Liver (tissue), 9 donors: ENCODE results near the gene CCDC71. TPM values are rescaled to one million over a fixed set of nuclear protein-coding genes. Genes with fewer than 3 reads are reported as not detected.
A peak's percentile ranks its signal among the peaks of the same experiment; 100 is the strongest.

Source experiments
- DNase-seq: peaks from one replicate; pipeline ENCODE4 v3.0.0-alpha.2; 2017; ENCODE audit warnings: low spot score
- H3K27ac ChIP-seq, 2 donors: one replicate each; pipeline ENCODE4 v1.7.0; 2013; ENCODE audit warnings: inconsistent platforms in 2 of 2, low read length in 2 of 2, control low read depth in 1 of 2, low read depth in 1 of 2, mild to moderate bottlenecking in 1 of 2
- H3K27me3 ChIP-seq, 4 donors: one replicate each; pipeline versions ENCODE4 v1.6.1 to v1.7.0; 2013; ENCODE audit warnings: low read length in 3 of 4, inconsistent platforms in 1 of 4, mild to moderate bottlenecking in 1 of 4, moderate library complexity in 1 of 4; ENCODE audit not compliant: control insufficient read depth in 4 of 4, insufficient read depth in 4 of 4
- H3K36me3 ChIP-seq, 4 donors: one replicate each; pipeline versions ENCODE4 v1.6.1 to v1.7.0; 2013; ENCODE audit warnings: low read length in 3 of 4, mild to moderate bottlenecking in 3 of 4, low read depth in 1 of 4, moderate library complexity in 1 of 4; ENCODE audit not compliant: control insufficient read depth in 4 of 4, insufficient read depth in 3 of 4
- H3K4me1 ChIP-seq, 4 donors: one replicate each; pipeline versions ENCODE4 v1.6.1 to v1.7.0; 2013; ENCODE audit warnings: low read length in 3 of 4, mild to moderate bottlenecking in 3 of 4, moderate library complexity in 1 of 4; ENCODE audit not compliant: control insufficient read depth in 4 of 4, insufficient read depth in 4 of 4
- H3K4me3 ChIP-seq, 3 donors: one replicate each; pipeline versions ENCODE4 v1.6.1 to v1.7.0; 2013; ENCODE audit warnings: low read length in 3 of 3, control low read depth in 1 of 3, low read depth in 1 of 3, mild to moderate bottlenecking in 1 of 3
- H3K9ac ChIP-seq, 2 donors: one replicate each; pipeline ENCODE4 v1.7.0; 2013; ENCODE audit warnings: low read length in 2 of 2, mild to moderate bottlenecking in 2 of 2, moderate library complexity in 2 of 2, control low read depth in 1 of 2, low read depth in 1 of 2
- H3K9me3 ChIP-seq, 4 donors: one replicate each; pipeline versions ENCODE4 v1.6.1 to v1.7.0; 2013; ENCODE audit warnings: low read length in 3 of 4; ENCODE audit not compliant: control insufficient read depth in 4 of 4
- ATF3 ChIP-seq: IDR thresholded peaks from 2 replicates; pipeline ENCODE4 v1.6.1; 2016; ENCODE audit warnings: antibody characterized with exemption
- CTCF ChIP-seq: fragments of 150-350 bp; IDR thresholded peaks from 2 replicates; pipeline ENCODE4 v1.5.1; 2017; ENCODE audit warnings: improper control_type of control experiment, low read depth, low read length; ENCODE audit not compliant: missing input control
- EGR1 ChIP-seq, 2 donors: IDR thresholded peaks; 2 replicates each; pipeline ENCODE4 v1.6.1; 2016 to 2018; ENCODE audit warnings: antibody characterized with exemption in 2 of 2, low read depth in 2 of 2
- FOXA2 ChIP-seq: IDR thresholded peaks from 2 replicates; pipeline ENCODE4 v1.6.1; 2016; ENCODE audit warnings: antibody characterized with exemption
- HNF4A ChIP-seq, 2 donors: conservative IDR thresholded peaks; 2 replicates each; pipeline ENCODE4 v1.6.1; 2016; ENCODE audit warnings: antibody characterized with exemption in 2 of 2, mild to moderate bottlenecking in 2 of 2
- HNF4G ChIP-seq: IDR thresholded peaks from 2 replicates; pipeline ENCODE4 v1.6.1; 2016; ENCODE audit warnings: antibody characterized with exemption
- JUND ChIP-seq, 2 donors: IDR thresholded peaks; 2 replicates each; pipeline ENCODE4 v1.6.1; 2016; ENCODE audit warnings: antibody characterized with exemption in 2 of 2
- MAX ChIP-seq: IDR thresholded peaks from 2 replicates; pipeline ENCODE4 v1.6.1; 2016; ENCODE audit warnings: antibody characterized with exemption
- NR2F2 ChIP-seq: IDR thresholded peaks from 2 replicates; pipeline ENCODE4 v1.6.1; 2016; ENCODE audit warnings: antibody characterized with exemption
- RAD21 ChIP-seq, 2 donors: IDR thresholded peaks; 2 replicates each; pipeline ENCODE4 v1.6.1; 2016; ENCODE audit warnings: antibody characterized with exemption in 2 of 2, mild to moderate bottlenecking in 2 of 2
- REST ChIP-seq: IDR thresholded peaks from 2 replicates; pipeline ENCODE4 v1.6.1; 2016; ENCODE audit warnings: antibody characterized with exemption, mild to moderate bottlenecking
- RXRA ChIP-seq, 2 donors: IDR thresholded peaks; 2 replicates each; pipeline ENCODE4 v1.6.1; 2017 to 2018; ENCODE audit warnings: antibody characterized with exemption in 2 of 2, mild to moderate bottlenecking in 1 of 2
- TAF1 ChIP-seq: conservative IDR thresholded peaks from 2 replicates; pipeline ENCODE4 v1.6.1; 2016; ENCODE audit warnings: antibody characterized with exemption, mild to moderate bottlenecking
- YY1 ChIP-seq: IDR thresholded peaks from 2 replicates; pipeline ENCODE4 v1.6.1; 2016; ENCODE audit warnings: antibody characterized with exemption, mild to moderate bottlenecking
- ZBTB33 ChIP-seq: IDR thresholded peaks from 2 replicates; pipeline ENCODE4 v1.6.1; 2016; ENCODE audit warnings: antibody characterized with exemption
- WGBS: extraction: QIAGEN DNeasy Blood & Tissue Kit; methylation state at CpG from one replicate; pipeline ENCODE4 v1.1.7; 2013; 5-methylcytosine and 5-hydroxymethylcytosine counted together
- polyA plus RNA-seq, 2 donors: library from polyadenylated mRNA; stranded (reverse) in 1 of 2; unstranded in 1 of 2; fragments of 200-250 nt in 1 of 2; fragments of >200 nt in 1 of 2; fragmentation: Nextera tagmentation in 1 of 2; extraction: Ambion mirVana in 1 of 2; gene quantifications; one replicate each; pipeline versions ENCODE4 v1.2.1 to v1.2.3, GENCODE V29; 2013 to 2015
- total RNA-seq, 2 donors: library from RNA; depleted of rRNA; stranded (reverse); fragments of >200 nt; gene quantifications; one replicate each; pipeline ENCODE4 v1.2.3, GENCODE V29; 2014
- donor health status: healthy.
- donor health status: healthy.
- donor health status: healthy.
- donor health status: healthy.
- donor health status: healthy.

The CCDC71 gene
- total and polyA plus RNA-seq, 4 donors = 1.1 to 10.7 (median 8.2) TPM

GRCh38 chr3:49173792-49174170 lies 7.7 kb upstream of the CCDC71 start:
- H3K4me1 ChIP-seq = peaks cover 0 to 31% (median 19%) of the 10 kb centered on the region in 4 donors

More at GRCh38 chr3:49173792-49174170, 7.7 kb upstream of the CCDC71 start:
- H3K4me3 ChIP-seq = no peak overlapping the region
- H3K9me3 ChIP-seq = no peaks in the 10 kb centered on the region
- WGBS = 73% methylated on average over 4 of the region's 4 CpGs
- H3K9ac ChIP-seq = no peak overlapping the region
- TF ChIP-seq MAX = no peak
- TF ChIP-seq EGR1 (IDR thresholded peaks at IDR 0.05; ENCODE audit: low read depth in 2 of 2) = no peak
- no peak for TF ChIP-seq NR2F2
- TF ChIP-seq HNF4A (conservative IDR thresholded peaks at IDR 0.05) = no peak
- TF ChIP-seq JUND (IDR thresholded peaks at IDR 0.05) = no peak
- TF ChIP-seq REST = no peak
- no peak for TF ChIP-seq FOXA2
- no peak for TF ChIP-seq TAF1
- no peak for TF ChIP-seq CTCF
- TF ChIP-seq RAD21 (IDR thresholded peaks at IDR 0.05) = no peak
- no peak for TF ChIP-seq ATF3
- TF ChIP-seq ZBTB33 = no peak
- no peak for TF ChIP-seq RXRA (IDR thresholded peaks at IDR 0.05)
- no peak for TF ChIP-seq YY1
- no peak for TF ChIP-seq HNF4G
- DNase-seq = no peak
- peak overlapping the region; percentile 4 to 82 for H3K27ac ChIP-seq
- H3K36me3 ChIP-seq = peaks cover 0 to 17% (median 0%) of the 10 kb centered on the region in 4 donors
- no peaks in the 10 kb centered on the region for H3K27me3 ChIP-seq
